HG02840 (cell line): ENCODE measurements around the gene CD247.

Source experiments
- ATAC-seq: cut with Tn5 transposase; IDR thresholded peaks from one replicate; pipeline ENCODE4 v1.9.1; 2021; ENCODE audit warnings: mild to moderate bottlenecking, moderate library complexity, moderate number of reproducible peaks; ENCODE audit not compliant: unreplicated experiment, low FRiP score

Gene CD247

DNA sequence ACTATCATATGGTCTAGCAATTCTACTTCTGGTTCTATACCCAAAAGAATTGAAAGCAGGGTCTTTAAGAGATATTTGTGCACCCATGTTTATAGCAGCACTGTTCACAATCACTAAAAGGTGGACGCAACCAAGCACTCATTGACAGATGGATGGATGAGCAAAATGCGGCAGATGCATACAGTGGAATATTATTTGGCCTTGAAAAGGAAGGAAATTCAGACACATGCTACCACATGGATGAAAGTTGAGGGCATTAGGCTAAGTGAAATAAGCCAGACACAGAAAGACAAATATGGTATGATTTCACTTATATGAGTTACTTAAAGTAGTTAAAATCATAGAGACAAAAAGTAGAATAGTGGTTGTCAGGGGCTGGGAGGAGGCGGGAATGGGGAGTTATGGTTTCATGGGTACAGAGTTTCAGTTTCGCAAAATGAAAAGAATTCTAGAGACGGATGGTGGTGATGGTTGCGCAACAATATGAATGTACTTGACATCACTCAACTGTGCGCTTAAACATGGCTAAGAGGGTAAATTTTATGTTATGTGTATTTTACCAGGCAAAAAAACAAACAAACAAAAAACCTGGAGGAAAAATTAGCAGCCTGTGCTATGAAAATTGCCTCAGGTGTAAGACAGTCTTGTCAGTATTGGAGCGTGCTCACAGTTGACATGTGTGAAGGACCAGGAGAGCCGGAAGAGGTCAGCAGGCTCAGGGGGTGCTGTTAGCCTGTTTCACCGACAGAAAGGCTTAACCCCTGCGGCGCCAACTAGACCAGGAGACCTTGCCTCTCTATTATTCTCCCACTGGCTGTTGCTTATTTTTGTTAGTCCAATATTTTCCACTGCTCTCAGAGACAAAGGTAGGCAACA is 26.5 kb downstream of the CD247 start:
- ATAC-seq: no peak

DNA sequence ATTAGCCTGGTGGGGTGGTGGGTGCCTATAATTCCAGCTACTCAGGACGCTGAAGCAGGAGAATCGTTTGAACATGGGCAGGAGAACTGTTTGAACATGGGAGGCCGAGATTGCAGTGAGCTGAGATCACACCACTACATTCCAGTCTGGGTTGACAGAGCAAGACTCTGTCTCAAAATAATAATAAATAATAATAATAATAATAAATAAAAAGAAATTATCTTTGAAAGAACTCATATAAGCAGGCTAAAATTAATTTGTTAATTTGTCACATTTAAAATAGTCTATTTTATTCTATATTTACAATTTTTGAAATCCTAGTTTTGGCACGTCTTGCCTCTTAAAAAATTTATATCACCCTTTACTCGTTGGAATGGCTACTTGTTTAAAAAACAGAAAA is 27.6 kb downstream of the CD247 start:
- ATAC-seq: no peak

DNA sequence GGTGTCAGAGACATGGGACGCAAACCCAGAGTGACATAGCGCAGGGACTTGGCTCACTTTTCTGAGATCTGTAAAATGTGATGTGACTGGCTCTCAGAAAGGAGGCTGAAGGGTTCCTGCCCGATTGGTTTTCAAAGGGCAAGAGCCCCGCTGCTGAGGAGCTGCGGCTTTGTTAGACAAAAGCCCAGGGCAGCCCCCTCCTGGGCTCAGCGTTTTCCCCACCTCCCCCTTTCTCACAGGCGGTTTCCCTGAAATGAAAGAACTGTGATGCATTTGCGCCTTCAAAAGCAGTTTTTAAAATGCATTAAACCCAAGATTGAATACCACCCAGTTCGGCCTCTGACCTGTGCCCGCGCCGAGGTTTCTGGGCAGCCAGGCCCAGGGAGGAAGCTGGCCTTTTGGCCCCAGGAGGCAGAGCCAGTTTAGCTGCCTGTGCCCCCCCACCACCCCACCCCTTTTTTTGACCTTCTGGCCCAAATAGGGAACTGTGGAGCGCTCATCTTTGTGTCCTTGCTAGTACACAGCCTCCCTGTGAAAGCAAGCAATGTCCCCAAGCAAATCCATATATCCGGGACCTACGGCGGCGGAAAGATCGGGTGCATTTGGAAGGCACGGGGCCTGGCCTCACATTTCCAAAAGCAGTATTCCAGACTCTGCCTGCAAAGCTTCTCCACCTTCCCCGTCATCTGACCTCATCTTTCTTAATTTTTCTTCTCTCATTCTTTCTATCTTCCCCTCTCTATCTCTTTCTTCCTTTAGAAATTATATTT is 28.6 kb downstream of the CD247 start:
- ATAC-seq: no peak

DNA sequence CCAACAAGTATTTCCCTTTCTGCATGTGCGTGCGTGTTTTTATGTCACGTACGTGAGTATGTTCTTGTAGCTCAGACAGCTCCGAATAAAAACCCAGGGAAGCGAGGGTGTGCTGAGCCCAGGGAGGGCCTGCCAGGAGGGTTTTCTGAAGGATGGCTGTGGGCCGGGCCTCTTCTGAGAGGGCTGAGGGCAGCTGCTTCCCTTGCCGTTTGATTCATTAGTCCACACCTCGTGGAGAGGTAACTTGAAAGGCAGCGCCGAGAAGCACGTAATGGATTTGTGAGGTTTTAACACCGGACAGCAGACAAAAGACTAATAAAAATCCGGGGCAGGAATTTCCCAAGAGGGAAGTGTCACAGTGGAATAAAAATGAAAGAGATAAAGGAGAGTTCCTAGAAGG is 29.5 kb downstream of the CD247 start:
- ATAC-seq: no peak

DNA sequence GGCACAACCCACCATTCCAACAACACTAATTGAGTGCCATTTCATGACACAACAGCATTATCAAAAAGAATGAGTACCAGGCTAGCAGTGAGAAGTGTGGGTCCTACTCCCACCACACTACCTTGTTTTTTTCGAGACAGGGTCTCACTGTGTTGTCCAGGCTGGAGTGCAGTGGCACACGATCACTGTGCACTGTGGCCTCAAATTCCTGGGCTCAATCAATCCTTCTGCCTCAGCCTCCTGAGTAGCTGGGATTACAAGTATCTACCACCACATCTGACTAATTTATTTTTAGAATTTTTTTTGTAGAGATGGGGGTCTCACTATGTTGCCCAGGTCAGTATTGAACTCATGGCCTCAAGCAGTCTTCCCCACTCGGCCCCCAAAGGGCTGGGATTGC is 30.7 kb downstream of the CD247 start:
- ATAC-seq: no peak

DNA sequence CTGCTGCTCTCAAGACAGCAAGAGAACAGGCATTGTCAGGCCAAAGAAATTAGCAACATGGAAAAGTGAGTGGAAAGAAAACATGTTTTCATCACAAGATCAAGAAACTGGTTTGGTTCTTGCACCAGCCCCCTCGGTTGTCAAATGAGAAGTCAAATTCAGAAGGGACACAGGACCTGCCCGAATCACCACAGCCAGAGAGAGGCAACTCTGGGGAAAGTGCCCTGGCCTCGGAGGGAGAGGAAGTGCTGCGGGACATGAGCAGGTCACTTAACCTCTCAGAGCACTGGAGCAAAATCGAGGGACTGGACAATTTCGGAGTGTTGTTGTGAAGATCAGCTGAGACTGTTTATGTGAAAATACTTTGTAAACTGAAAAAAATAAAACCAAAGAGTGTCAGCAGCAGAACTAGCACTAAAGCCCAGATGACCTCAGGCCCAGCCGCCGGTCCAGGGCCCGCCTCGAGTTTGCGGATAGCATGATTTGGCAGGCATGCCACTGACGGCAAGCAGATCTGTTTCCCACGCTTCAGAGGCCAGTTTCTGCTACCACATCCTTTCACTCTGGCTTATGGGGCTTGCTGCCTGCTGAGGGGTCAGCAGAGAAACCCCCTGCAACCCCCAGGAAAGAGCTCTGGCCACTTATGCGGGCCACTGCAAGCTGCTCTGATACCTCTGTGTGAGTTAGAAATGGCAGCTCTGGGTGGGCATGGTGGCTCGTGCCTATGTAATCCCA is 32.1 kb downstream of the CD247 start:
- no peak for ATAC-seq

DNA sequence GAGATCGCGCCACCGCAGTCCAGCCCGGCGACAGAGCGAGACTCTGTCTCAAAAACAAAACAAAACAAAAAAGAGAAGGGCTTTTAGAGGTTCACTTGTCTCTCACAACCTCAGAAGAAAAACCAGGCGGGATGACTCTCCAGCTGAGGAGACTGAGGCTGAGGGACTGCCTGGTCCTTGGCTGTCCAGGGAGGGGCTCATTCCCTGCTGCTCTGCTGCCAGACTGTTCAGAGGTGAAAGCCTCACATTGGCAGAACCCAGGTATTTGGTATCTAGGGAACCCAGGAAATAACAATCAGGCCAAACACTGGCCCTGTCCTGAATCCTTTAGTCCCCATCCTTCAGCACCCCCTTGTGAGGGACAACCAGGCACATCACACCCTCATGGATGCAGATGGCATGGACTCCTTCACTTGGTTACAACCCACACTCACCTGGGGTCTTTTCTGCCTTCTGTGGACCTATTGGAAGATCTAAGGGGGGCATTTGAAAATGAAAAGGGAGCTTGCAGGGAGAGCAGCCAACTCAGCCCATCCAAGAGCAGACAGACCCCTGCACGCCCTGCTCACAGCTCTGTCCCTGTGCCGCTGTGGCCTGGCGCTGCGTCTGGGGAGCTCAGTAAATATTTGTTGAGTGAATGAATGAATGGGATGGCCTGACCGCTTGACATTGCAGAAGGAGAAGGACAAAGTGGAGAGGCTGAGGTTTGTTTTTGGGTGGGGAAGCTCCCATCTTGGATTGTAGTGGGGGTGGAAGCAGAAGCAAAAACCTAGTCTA is 33.4 kb downstream of the CD247 start:
- no peak for ATAC-seq

DNA sequence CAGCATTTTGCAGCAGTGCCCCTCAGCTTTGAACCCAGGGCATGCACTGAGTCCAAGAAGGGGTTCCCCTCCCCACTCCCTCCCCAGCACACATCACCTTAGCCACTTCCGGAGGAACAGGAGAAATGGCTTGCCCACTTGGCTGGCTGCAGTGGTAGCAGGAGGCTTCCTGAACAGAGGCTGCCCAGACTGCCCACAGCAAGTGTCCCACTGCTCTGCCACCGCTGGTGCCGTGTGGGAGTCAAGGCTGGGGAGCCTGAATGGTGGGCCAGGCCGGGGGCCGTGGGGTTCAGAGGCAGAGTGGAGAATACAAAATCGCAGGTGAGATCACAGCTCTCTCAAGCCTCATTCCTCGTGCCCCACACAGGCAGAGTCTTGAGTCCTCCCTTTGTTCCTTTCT is 34.5 kb downstream of the CD247 start:
- ATAC-seq: no peak

DNA sequence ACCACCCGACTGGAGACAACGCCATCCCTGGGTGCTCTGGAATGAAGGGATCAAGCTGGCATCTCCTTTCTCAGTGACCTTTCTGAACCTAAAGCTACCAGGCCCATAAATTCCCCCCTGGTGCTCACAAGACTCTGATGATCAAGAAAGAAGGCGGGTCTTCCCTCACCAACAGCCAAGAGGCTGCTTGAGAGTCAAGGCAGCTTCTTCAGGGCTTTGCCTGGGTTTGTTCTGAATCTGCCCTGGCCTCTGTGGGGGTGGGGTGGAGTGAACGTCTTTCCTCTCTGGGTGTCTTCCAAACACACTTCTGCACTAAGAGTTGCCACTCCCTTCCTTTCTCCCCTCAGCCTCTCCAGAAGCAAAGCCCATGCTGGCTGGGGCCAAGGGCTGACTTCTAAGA is 36.1 kb downstream of the CD247 start:
- ATAC-seq: no peak

DNA sequence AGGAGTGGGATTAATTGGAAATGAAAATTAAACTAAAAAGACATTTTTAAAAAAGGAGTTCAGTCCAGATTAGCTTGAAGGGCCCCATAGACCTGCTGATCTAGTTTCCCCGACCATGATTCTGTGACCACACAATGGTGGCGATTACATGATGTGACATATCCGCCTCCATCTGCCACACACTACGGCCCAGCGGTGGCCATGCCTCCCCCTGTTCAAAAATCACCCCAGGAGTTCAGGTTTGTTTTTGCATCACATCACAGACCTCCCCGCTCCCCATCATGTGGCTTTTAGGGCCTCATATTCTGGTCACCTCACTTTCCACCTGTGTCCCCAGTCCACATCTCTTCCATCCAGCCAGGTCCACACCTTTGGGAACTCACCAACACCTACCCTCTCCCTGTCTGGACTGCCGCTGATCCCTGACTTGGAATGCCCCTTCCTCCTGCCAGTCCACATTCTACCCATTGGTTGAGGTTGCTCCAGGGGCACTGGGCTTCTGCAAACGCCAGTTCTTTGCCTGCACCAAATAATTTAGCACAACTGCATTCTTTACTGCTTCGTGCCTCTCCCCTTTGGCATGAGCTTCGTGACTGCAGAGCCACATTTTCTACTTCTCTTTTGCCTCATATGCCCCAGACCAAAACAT is 38.9 kb downstream of the CD247 start:
- no peak for ATAC-seq

DNA sequence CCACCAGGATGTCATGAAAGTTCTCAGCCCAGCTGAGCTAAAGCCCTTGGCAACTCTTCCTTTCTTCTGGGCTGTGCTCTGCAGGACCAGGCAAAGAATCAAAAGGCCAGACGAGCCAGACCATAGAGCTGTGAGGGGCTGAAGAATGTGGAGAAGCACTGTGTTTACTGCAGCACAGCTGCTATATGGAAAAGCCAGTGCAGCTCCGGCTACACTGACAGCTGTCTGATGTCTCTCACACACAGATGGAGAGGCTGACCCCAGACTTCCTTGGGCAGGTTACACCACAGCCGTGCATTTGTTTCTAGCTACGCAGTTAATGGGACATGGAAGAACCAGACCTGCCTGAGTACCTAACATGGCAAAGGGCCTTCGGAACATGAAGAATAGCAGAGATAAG is 40.3 kb downstream of the CD247 start:
- no peak for ATAC-seq

DNA sequence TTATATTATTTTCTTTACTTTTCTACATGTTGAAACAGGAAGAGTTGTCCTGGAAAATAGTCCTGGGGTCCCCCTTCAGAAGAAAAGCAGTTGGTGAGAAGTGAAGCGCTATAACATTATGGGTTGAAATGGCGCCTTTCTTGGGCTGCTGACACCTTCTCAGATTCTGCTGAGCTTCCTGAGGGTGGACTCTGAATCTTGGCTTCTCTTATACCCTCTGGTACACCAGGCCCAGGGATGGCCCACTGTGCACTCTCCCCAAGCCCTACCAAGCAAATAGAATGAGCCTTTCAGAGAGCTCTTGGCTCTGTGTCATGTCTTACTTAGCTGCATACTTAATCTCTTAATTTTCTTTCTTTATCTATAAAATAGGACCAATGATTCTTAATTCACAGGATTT is 42.3 kb downstream of the CD247 start:
- no peak for ATAC-seq

DNA sequence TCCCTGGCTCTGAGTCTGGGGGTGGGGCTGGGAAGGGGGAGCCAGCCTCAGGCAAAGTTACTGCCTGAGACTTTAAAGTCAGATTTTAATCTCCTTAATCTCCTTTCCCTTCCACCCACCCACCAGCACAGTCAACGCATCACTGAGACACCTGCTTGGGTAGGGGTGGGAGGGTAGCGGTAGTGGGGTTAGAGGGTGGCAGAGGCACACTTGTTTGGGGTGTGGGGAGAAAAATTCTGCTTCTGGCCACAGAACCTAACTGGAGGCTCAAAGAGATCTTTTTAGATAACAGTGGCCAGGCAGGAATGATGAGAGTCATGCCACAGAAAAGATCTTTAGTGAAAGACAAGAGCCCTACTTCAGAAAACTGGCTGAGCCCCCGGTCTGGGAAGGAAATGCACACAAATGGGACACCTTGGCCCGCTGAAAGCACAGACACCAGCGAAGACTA is 44.1 kb downstream of the CD247 start:
- ATAC-seq: no peak

DNA sequence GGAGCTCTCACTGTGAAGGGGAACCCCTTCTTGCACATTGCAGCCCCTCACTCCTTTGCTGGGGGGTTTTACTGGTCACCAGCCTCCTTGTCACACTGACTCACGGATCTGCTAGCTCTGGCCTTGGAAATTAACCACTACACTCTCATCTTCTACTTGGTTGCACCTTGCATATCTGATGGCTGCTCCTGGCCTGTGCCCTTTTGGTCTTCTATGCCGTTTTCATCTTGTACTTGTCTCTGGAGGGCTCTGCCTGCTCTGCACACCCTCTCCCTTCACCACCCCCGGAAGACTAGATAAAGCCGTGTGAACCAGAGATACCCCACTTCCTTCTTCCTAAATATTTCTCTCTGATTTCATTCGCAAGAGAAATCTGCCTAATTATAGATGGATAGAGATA is 44.6 kb downstream of the CD247 start:
- ATAC-seq: no peak

DNA sequence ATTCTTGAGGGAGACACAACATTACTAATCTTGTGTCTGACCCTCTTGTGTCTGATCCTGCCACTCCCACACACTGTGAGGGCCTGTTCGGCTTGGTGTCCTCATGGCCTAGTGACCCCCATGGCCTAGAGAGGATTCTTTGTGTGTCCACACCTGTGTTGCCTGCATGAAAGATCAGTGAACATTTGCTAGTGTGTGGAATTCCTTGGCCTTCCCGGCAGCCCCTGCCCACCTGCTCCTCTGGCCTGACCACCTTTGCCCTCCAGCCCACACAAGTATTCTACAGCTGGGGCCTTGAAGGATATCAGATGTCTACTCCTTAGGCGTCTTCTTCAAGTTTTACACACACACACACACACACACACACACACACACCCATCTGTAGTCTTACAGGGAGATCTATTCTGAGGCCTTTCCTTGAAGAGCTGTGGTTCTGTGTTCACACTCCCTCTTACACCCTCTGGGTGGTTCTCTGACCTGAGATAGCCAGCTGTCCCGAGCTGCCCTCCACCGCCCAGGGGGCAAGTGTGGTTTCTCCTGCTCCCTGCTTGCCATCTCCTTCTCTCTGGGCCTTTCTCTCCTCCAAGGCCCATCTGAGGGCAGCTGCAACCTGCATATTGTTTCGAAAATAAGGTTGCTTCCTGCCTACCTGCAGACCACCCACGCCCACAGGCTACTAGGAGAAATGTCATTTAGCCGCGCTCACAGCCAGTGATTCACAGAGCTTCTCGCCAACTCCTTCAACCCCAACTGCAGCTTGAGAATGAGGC is 45.4 kb downstream of the CD247 start:
- ATAC-seq: no peak

DNA sequence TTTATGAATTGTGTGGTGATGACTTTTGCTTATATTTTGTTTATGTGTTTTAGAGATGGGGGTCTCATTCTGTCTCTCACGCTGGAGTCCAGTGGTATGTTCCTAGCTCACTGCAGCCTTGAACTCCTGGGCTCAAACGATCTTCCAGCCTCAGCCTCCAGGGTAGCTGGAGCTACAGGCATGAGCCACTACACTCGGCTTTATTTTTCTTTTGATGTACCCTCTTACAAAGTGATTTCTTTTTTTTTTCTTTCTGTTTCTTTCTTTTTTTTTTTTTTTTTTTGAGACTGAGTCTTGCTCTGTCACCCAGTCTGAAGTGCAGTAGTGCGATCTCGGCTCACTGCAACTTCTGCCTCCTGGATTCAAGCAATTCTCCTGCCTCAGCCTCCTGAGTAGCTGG is 46.8 kb downstream of the CD247 start:
- no peak for ATAC-seq

DNA sequence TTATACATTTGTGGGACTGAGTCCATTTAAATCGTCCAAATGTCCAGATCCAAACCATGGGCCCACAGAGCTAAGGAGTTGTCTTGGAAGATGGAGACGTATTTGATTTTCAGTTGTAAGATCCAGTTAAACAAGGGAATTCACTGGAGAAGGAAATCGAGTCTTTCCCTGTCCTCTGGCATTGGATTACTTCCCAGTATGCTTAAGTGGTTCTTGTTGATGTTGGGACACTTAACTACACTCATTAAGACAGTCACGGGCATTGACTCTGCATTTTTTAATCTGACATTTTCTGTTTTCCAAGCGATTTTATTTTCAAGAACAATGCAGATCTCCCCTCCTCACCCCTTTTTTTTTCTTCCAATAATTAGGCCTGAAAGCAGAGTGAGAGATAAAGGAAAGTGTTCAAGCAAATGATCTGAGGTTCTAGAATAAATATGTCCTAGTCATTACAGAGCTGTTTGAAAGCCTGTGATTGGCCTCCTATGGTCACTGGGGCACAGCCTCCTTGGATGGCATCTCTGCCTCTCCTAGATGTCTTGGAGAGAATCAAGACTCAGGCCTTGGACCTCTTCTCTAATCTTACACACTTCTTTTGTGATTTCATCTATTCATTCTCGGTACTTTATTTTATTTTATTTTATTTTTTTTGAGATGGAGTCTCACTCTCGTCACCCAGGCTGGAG is 48.9 kb downstream of the CD247 start:
- no peak for ATAC-seq

DNA sequence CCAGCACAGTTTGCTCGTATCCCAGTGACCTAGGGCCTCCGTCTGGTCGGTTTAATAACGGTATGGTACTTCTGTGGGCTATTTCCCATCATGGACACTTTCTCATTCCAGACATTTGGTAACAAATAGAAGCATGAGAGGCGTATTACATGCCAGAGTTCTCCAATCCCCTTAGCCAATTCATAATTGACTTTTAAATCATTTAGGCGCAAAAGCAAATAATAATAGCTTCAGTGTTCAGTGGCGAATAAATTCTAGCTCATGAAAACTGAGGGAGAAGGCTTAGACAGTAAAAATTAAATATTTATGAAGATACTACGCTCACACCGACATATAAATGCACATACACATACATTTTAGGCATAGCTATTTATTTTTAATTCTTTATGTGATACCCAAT is 50.6 kb downstream of the CD247 start:
- ATAC-seq: no peak
